A673 (cell line): ENCODE results near the gene TRIM21.
"Not testable (repeated sequence)": the region's sequence is repeated elsewhere in the genome, so short reads cannot be mapped to it uniquely, and the experiment has no call there.

Experiments used
- EZH2 ChIP-seq: fragments of 200-600 bp; sonication (generic); IDR thresholded peaks from 2 replicates; pipeline ENCODE4 v1.6.1; 2017; ENCODE audit warnings: borderline replicate concordance, low read depth, mild to moderate bottlenecking, mixed read lengths, antibody characterized with exemption, low read length; ENCODE audit not compliant: poor library complexity, severe bottlenecking
- TF ChIP-seq, protein P1 (sequence below): fragments of 300-800, 200-600 bp; sonication (generic); conservative IDR thresholded peaks from 2 replicates; pipeline ENCODE4 v1.5.1; 2017; ENCODE audit warnings: low read depth, mild to moderate bottlenecking, antibody characterized with exemption, low read length, moderate library complexity, mixed read lengths

DNA sequence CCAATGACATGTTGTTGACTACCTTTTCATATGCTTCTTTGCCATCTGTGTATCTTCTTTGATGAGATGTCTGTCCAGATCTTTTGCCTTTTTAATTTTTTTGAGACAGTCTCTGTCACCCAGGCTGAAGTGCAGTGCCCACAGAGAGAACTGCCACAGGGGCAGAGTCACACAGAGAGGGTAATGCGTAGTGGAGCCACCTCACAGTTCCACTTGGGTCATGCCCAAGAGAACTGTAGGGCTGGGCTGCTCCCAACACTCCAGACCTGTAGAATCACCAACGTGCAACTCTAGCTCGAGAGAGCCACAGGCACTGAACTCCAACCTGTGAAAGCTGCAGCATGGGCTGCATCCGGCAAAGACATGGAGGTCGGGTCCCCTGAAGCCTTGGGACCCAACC, 45.4 kb downstream of the TRIM21 start:
- TF ChIP-seq, protein P1, sequence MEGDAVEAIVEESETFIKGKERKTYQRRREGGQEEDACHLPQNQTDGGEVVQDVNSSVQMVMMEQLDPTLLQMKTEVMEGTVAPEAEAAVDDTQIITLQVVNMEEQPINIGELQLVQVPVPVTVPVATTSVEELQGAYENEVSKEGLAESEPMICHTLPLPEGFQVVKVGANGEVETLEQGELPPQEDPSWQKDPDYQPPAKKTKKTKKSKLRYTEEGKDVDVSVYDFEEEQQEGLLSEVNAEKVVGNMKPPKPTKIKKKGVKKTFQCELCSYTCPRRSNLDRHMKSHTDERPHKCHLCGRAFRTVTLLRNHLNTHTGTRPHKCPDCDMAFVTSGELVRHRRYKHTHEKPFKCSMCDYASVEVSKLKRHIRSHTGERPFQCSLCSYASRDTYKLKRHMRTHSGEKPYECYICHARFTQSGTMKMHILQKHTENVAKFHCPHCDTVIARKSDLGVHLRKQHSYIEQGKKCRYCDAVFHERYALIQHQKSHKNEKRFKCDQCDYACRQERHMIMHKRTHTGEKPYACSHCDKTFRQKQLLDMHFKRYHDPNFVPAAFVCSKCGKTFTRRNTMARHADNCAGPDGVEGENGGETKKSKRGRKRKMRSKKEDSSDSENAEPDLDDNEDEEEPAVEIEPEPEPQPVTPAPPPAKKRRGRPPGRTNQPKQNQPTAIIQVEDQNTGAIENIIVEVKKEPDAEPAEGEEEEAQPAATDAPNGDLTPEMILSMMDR, result not testable (repeated sequence)
- TF ChIP-seq EZH2, result not testable (repeated sequence)
